Amniotic stem cell (primary cell): Measurements from ENCODE around the gene CCDC85C.

ENCODE experiments used
- DNase-seq: peaks from one replicate; lab custom pipeline; 2025; lab: John Stamatoyannopoulos, UW

The CCDC85C gene

GRCh38 chr14:99471731-99472130 is 132.3 kb downstream of the CCDC85C start:
- DNase-seq = no peak

- DNase-seq = no peak
These were observed 135.0 kb downstream of the CCDC85C start for GRCh38 chr14:99468836-99469592.

GRCh38 chr14:99468081-99468480 is 135.9 kb downstream of the CCDC85C start:
- DNase-seq = no peak

GRCh38 chr14:99467336-99468078 is 136.5 kb downstream of the CCDC85C start:
- DNase-seq = no peak

GRCh38 chr14:99466758-99467157 is 137.2 kb downstream of the CCDC85C start:
- no peak for DNase-seq

GRCh38 chr14:99465288-99465687 is 138.7 kb downstream of the CCDC85C start:
- no peak for DNase-seq

GRCh38 chr14:99463974-99464373 is 140.0 kb downstream of the CCDC85C start:
- no peak for DNase-seq

GRCh38 chr14:99462210-99462609 is 141.8 kb downstream of the CCDC85C start:
- DNase-seq = no peak

- no peak for DNase-seq
These were observed 142.5 kb downstream of the CCDC85C start for GRCh38 chr14:99461411-99462085.

GRCh38 chr14:99460793-99461192 is 143.2 kb downstream of the CCDC85C start:
- no peak for DNase-seq

- DNase-seq = no peak
These were observed 144.4 kb downstream of the CCDC85C start for GRCh38 chr14:99459481-99460100.

- no peak for DNase-seq
These were observed 149.8 kb downstream of the CCDC85C start for GRCh38 chr14:99454246-99454645.

GRCh38 chr14:99452968-99453367 is 151.0 kb downstream of the CCDC85C start:
- no peak for DNase-seq

GRCh38 chr14:99451234-99451633 is 152.8 kb downstream of the CCDC85C start:
- DNase-seq = no peak

GRCh38 chr14:99450266-99450665 is 153.7 kb downstream of the CCDC85C start:
- no peak for DNase-seq
